Caco-2 (cell line): ENCODE results near the gene AQP12A. TPM values are rescaled to one million over a fixed set of nuclear protein-coding genes. Genes with fewer than 3 reads are reported as not detected.

Experiments
- BruUV-seq: library from RNA; stranded (reverse); fragments of 400-500 nt; replicated peaks from 2 replicates; lab custom pipeline; 2021; lab: Mats Ljungman, UMichigan
- CTCF ChIA-PET: fragments of 300-600 bp; sonication (Branson Sonifier 250); formaldehyde crosslinking; loops from one replicate; lab custom pipeline; 2022; ENCODE audit warnings: antibody characterized with exemption; lab: Charles Lee
- POLR2A ChIA-PET: fragments of 300-600 bp; sonication (Branson Sonifier 250); formaldehyde crosslinking; loops from one replicate; lab custom pipeline; 2022; ENCODE audit warnings: antibody characterized with exemption; lab: Charles Lee
- DNase-seq, 2 experiments: peaks; one replicate each; pipeline versions ENCODE4 v3.0.0 to v3.0.0-alpha.2; 2020 to 2022
- H3K27me3 ChIP-seq: replicated peaks from 2 replicates; pipeline ENCODE4 v1.6.0; 2011; ENCODE audit warnings: low read length; ENCODE audit not compliant: control insufficient read depth, insufficient read depth
- H3K36me3 ChIP-seq: 2 replicates; pipeline ENCODE4 v1.5.1; 2011; ENCODE audit warnings: low read length; ENCODE audit not compliant: control insufficient read depth, insufficient read depth
- H3K4me1 ChIP-seq: fragments of 250-450 bp; sonication (Bioruptor Pico); 2 replicates; pipeline ENCODE4 v1.5.1; 2020; ENCODE audit warnings: mild to moderate bottlenecking
- H3K4me3 ChIP-seq: 2 replicates; pipeline ENCODE4 v1.5.1; 2011; ENCODE audit warnings: low read depth, mild to moderate bottlenecking, control low read depth, low read length
- H3K9me3 ChIP-seq: fragments of 250-450 bp; sonication (Bioruptor Pico); 2 replicates; pipeline ENCODE4 v1.5.1; 2020; ENCODE audit warnings: mild to moderate bottlenecking, moderate library complexity
- H3K27ac Mint-ChIP-seq: one replicate; pipeline ENCODE4 v1.8.0; 2022; ENCODE audit warnings: mixed read lengths; ENCODE audit not compliant: unreplicated experiment
- H3K27me3 Mint-ChIP-seq: one replicate; pipeline ENCODE4 v1.8.0; 2022; ENCODE audit warnings: mixed read lengths; ENCODE audit not compliant: insufficient read depth, unreplicated experiment
- H3K36me3 Mint-ChIP-seq: one replicate; pipeline ENCODE4 v1.8.0; 2022; ENCODE audit warnings: mild to moderate bottlenecking, mixed read lengths; ENCODE audit not compliant: insufficient read depth, unreplicated experiment
- H3K4me1 Mint-ChIP-seq: one replicate; pipeline ENCODE4 v1.8.0; 2022; ENCODE audit warnings: low read depth, mixed read lengths; ENCODE audit not compliant: unreplicated experiment
- H3K4me3 Mint-ChIP-seq: one replicate; pipeline ENCODE4 v1.8.0; 2022; ENCODE audit warnings: mild to moderate bottlenecking, moderate library complexity, mixed read lengths; ENCODE audit not compliant: unreplicated experiment
- H3K9me3 Mint-ChIP-seq: one replicate; pipeline ENCODE4 v1.8.0; 2022; ENCODE audit warnings: mixed read lengths; ENCODE audit not compliant: unreplicated experiment
- CTCF ChIP-seq, 2 experiments: fragments of 200-600 bp in 1 of 2; IDR thresholded peaks; 1 replicate in 1 of 2; 2 replicates in 1 of 2; pipeline versions ENCODE4 v1.5.1 to v1.8.0; 2011 to 2022; ENCODE audit warnings: antibody characterized with exemption in 1 of 2, control low read depth in 1 of 2, inconsistent platforms in 1 of 2, low read depth in 1 of 2, low read length in 1 of 2, mild to moderate bottlenecking in 1 of 2, moderate library complexity in 1 of 2; ENCODE audit not compliant: insufficient read depth in 1 of 2, severe bottlenecking in 1 of 2, unreplicated experiment in 1 of 2
- intact Hi-C: fragments of 100-400 bp; cut with micrococcal nuclease; formaldehyde crosslinking; loops from one replicate; pipeline ENCODE4 v1.10.0; 2022; ENCODE audit not compliant: unreplicated experiment
- total RNA-seq: library from RNA; stranded (reverse); gene quantifications from 2 replicates; pipeline ENCODE4 v1.2.3, GENCODE V29; 2022

The AQP12A gene
- total RNA-seq, 1 experiment from 2014 or later = not detected

GRCh38 chr2:240670402-240670801 lies 21.3 kb upstream of the AQP12A start:
- no TSS peak for BruUV-seq
- H3K4me1 ChIP-seq = no peaks in the 10 kb centered on the region
- no peaks in the 10 kb centered on the region for H3K9me3 Mint-ChIP-seq
- no peaks in the 10 kb centered on the region for H3K4me1 Mint-ChIP-seq
- no peaks in the 10 kb centered on the region for H3K27me3 ChIP-seq
- no peaks in the 10 kb centered on the region for H3K36me3 Mint-ChIP-seq
- ChIA-PET CTCF (no interaction called here), POLR2A (interaction anchor here (0.6 kb wide), 1 partner anchor 723 kb away, joined by 3 read pairs; no protein-coding TSS in a partner anchor)
- no peak overlapping the region for H3K27ac Mint-ChIP-seq
- no peak overlapping the region for H3K4me3 Mint-ChIP-seq
- no peak for TF ChIP-seq CTCF (IDR thresholded peaks at IDR 0.05; ENCODE audit: insufficient read depth in 1 of 2, low read depth in 1 of 2, low read length in 1 of 2, severe bottlenecking in 1 of 2, unreplicated experiment in 1 of 2)
- intact Hi-C loops = no loop called here
- H3K36me3 ChIP-seq = no peaks in the 10 kb centered on the region
- no peak overlapping the region for H3K4me3 ChIP-seq
- H3K27me3 Mint-ChIP-seq = peaks cover 13% of the 10 kb centered on the region
- no peaks in the 10 kb centered on the region for H3K9me3 ChIP-seq
- DNase-seq = no peak

GRCh38 chr2:240670950-240671349 lies 20.7 kb upstream of the AQP12A start:
- H3K27ac Mint-ChIP-seq = no peak overlapping the region
- H3K27me3 Mint-ChIP-seq = peaks cover 13% of the 10 kb centered on the region
- intact Hi-C loops = no loop called here
- Histone ChIP-seq H3K4me1 (no peaks in the 10 kb centered on the region), H3K36me3 (no peaks in the 10 kb centered on the region), H3K9me3 (no peaks in the 10 kb centered on the region), H3K27me3 (no peaks in the 10 kb centered on the region), H3K4me3 (no peak overlapping the region)
- H3K4me1 Mint-ChIP-seq = no peaks in the 10 kb centered on the region
- H3K4me3 Mint-ChIP-seq = no peak overlapping the region
- no peaks in the 10 kb centered on the region for H3K9me3 Mint-ChIP-seq
- no peak for TF ChIP-seq CTCF (IDR thresholded peaks at IDR 0.05; ENCODE audit: insufficient read depth in 1 of 2, low read depth in 1 of 2, low read length in 1 of 2, severe bottlenecking in 1 of 2, unreplicated experiment in 1 of 2)
- no peaks in the 10 kb centered on the region for H3K36me3 Mint-ChIP-seq
- CTCF ChIA-PET = no interaction called here
- POLR2A ChIA-PET = interaction anchor here (0.6 kb wide), 1 partner anchor 722 kb away, joined by 3 read pairs; no protein-coding TSS in a partner anchor
- no TSS peak for BruUV-seq
- no peak for DNase-seq

GRCh38 chr2:240672076-240672700 lies 19.5 kb upstream of the AQP12A start:
- POLR2A ChIA-PET = no interaction called here
- Histone ChIP-seq H3K4me3 (no peak overlapping the region), H3K4me1 (no peaks in the 10 kb centered on the region), H3K36me3 (no peaks in the 10 kb centered on the region), H3K27me3 (no peaks in the 10 kb centered on the region), H3K9me3 (no peaks in the 10 kb centered on the region)
- Mint-ChIP-seq H3K4me3 (no peak overlapping the region), H3K9me3 (no peaks in the 10 kb centered on the region), H3K4me1 (no peaks in the 10 kb centered on the region), H3K27me3 (peaks cover 11% of the 10 kb centered on the region), H3K36me3 (no peaks in the 10 kb centered on the region), H3K27ac (no peak overlapping the region)
- intact Hi-C loops = no loop called here
- CTCF ChIA-PET = no interaction called here
- no peak for TF ChIP-seq CTCF (IDR thresholded peaks at IDR 0.05; ENCODE audit: insufficient read depth in 1 of 2, low read depth in 1 of 2, low read length in 1 of 2, severe bottlenecking in 1 of 2, unreplicated experiment in 1 of 2)
- DNase-seq = no peak
- no TSS peak for BruUV-seq
